HG02938 (cell line): Measurements from ENCODE around the gene COX11.

Experiments used
- ATAC-seq: cut with Tn5 transposase; IDR thresholded peaks from one replicate; pipeline ENCODE4 v1.9.1; 2021; ENCODE audit warnings: mild to moderate bottlenecking, moderate library complexity; ENCODE audit not compliant: unreplicated experiment

The COX11 gene

GRCh38 chr17:54968262-54968987 lies at the start of gene COX11, which contains the start of gene STXBP4:
Gene COX11 (minus strand): TSS chr17:54968654. CDS start chr17:54968646, 8 bp downstream.
Gene STXBP4 (plus strand): TSS chr17:54968765. CDS start chr17:54986220, 17,455 bp downstream.
- peak; percentile 79 for ATAC-seq

DNA sequence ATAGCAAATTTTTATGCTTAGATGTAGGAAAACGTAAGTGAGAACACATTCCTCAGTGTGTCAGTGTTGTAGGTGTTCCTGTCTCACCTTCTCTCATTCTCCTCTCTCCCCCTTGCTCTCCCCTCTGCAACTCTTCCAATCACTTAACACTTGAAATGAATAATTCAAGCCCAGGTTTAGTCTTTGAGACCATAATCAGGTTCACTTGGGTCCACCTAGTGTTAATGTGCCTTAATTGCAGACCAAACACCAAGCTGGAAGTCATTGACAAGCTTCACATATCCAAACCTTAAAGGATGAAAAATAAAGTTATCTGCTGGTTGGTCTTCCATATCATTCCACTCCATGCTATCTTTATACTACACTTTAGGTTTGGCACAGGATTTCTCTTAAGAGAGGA lies 37.1 kb upstream of the COX11 start:
- no peak for ATAC-seq

GRCh38 chr17:55004484-55004883 lies 36.0 kb upstream of the COX11 start:
- no peak for ATAC-seq

GRCh38 chr17:55002458-55002857 lies 34.0 kb upstream of the COX11 start:
- no peak for ATAC-seq

GRCh38 chr17:54996441-54996840 lies 28.0 kb upstream of the COX11 start:
- no peak for ATAC-seq

DNA sequence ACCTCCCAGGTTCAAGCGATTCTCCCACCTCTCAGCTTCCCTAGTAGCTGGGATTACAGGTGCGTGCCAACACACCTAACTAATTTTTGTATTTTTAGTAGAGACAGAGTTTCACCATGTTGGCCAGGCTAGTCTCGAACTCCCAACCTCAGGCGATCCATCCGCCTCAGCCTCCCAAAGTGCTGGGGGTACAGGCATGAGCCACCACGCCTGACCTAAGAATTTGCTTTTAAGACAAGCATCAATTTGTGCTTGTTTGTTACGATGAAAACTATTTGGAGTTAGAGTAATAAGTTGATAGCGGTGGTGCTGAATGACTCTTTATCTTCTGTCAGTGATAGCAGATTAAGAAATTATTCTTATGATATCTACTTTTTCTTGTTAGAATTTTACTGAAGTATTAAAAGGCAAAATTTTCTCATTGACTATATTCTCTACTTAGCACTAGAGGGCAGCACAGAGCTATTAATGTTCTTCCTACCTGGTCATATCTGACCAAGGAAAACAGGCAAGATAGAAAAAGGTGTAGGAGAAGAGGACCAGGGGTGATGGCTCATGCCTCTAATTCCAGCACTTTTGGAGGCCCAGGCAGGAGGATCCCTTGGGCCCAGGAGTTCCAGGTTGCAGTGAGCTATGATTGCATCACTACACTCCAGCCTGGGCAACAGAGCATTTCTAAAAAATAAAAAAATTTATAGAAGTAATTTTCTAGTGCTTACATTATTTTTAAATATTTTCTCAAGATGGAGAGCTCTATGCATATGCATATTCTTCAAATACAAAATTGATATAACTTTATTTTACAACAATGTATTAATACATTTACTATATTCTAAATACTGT lies 24.6 kb upstream of the COX11 start:
- peak; percentile 86 for ATAC-seq

GRCh38 chr17:54991567-54991966 lies 23.1 kb upstream of the COX11 start:
- no peak for ATAC-seq

DNA sequence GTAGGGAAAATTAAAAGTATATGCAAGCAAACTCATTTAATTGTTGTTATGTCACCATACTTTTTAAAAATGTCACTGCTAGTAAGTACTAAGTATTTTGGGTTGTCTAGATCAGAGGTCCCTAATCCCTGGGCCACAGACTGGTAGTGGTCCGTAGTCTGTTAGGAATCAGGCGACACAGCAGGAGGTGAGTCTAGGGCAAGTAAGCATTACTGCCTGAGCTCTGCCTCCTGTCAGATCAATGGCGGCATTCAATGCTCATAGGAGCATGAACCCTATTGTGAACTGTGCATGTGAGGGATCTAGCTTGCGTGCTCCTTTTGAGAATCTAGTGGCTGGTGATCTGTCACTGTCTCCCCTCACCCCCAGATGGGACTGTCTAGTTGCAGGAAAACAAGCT lies 21.7 kb upstream of the COX11 start:
- no peak for ATAC-seq

- ATAC-seq: no peak
Observed at GRCh38 chr17:54985476-54985875, 17.0 kb upstream of the COX11 start.

GRCh38 chr17:54983260-54983659 lies 14.8 kb upstream of the COX11 start:
- ATAC-seq: peak; percentile 82

DNA sequence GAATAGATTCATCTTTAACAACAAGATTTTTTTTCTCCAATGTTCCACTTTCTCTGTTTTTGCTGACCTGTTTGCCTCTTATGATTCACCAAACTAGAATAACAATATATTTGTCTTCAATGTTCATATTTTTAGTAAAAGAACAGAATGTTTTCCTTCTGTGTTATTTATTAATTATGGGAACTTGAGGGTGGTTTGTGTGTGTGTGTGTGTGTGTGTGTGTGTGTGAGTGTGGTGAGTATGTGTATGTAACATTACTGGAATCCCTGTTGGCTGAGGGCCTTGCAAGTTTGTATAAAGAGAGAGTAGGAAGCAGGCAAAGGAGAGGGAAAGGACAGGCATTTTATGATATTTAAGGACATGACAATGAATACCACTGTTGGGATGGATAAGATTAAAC lies 13.9 kb upstream of the COX11 start:
- ATAC-seq: no peak

DNA sequence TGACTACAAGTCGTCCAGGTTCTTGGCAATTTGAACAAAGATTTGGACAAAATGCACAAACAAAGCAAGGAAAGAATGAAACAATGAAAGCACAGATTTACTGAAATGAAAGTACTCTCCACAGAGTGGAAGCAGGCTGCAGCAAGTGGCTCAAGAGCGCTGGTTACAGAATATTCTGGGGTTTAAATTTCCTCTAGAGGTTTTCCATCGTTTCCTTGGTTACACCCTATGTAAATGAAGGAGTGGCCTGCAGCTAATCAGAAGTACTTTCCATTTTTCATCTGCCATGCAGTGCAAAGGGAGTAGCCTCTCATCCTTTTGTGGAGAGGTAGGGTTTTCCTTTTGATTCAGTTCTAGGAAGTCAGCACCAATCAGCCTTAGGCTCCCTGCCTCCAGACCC lies 11.9 kb upstream of the COX11 start:
- ATAC-seq: no peak

DNA sequence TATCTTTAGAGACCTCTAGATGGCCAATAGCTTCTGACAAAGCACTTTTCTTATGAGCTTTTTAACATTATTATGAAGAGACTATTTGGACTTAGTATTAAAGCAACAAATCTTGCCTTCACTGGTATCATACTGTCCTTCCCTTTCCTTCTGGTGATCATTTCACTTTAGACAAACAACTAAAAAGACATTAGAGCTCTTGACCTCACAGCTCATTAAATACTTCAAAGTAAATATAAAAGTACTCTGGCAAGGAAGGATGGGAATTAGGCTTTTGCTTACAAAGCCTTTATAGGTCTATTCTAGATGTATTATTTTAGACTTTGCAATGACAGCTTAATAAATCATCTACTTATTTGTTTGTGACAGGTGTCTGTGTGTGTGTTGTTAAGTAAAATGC lies 11.2 kb upstream of the COX11 start:
- ATAC-seq: no peak

DNA sequence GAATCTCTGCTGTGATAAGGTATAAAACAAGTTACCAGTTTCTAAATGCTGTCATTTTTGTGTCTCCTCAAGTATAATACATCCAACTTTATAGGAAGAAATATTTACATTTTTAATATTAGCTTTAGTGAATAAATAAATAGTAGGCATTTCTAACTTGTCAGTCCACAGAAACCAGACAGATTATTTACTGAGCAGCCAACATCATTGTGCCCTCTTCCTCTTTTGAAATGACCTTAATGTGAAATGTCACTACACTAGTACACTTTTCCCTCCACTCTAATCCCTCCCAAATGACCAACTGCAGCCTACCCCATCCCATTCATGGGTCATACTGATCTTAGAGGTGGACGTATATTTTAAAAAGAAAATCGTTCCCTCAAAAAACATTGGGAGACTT lies 9.3 kb upstream of the COX11 start:
- ATAC-seq: no peak

DNA sequence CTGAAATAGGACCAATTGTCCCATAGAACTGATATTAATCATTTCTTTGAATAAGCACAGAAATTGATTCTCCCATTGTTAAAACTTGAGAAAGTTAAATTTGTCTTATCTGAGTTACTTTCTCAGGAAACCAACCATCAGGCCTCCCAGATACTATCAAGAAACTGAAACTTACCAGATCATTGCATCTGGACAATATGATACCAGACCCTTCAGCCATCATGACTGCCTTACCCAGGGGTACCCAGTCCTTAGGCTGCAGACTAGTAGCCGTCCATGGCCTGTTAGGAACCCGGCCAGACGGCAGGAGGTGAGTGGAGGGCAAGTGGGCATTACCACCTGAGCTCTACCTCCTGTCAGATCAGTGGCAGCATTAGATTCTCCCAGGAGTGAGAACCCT lies 7.9 kb upstream of the COX11 start:
- ATAC-seq: no peak

GRCh38 chr17:54974759-54975158 lies 6.3 kb upstream of the COX11 start:
- no peak for ATAC-seq

- ATAC-seq: no peak
Observed at GRCh38 chr17:54972406-54973138, 4.1 kb upstream of the COX11 start.

DNA sequence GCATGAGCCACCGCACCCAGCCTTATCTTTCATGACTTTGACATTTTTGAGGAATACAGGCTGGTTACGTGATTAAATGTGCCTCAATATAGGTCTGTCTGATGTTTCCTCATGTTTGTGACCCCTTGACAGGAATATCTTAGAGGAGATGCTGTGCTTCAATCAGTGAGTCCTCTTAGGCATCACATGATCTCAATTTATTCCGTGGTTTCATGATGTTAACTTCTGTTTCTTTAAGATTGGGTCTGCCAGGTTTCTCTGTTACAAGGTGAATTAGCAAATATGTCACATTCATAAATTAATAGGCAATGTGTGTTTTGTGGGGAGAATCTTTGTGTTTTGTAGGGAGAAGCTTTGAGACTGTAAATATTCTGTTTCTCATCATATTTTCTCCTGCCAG lies 3.4 kb upstream of the COX11 start:
- no peak for ATAC-seq

- no peak for ATAC-seq
Observed at GRCh38 chr17:54971147-54971546, 2.7 kb upstream of the COX11 start.

DNA sequence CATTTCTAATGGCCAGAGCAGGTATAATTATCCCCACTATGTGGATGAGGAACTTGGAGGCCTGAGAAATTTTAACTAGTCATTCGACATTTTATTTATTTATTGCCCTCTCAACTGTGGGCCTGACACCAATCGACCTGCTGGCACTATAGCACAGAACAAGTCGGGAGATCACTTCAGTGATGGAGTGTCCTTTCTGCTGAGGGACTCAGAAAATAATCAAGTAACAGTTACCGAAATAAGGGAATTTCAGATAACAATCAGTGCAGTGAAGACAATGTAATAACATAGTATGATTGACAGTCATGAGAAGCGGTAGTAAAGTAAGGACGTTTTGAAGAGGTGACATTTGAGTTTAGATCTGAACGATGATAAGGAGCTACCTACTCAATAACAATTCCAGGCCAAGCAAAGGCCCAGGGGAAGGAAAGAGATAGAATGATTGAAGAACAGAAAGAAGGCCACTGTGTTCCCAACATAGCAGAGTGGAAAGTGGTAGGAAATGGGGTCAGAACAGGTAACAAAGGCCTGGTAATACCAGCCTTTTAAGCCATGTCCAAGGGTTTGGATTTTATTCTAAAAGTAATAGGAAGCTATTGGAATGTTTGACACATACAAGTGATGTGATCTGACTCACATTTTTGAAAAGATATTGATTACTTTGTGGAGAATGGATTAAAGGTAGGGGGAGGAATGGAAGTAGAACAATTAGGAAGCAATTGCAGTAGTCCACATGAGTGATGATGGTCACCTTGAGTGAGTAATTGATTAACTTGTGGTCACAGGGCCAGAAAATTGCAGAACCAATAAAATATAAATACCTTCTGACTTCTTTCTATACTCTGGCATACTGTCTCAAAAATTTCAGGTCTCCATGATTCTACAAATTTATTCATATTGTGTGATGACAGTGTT lies 1.5 kb upstream of the COX11 start:
- ATAC-seq: no peak

DNA sequence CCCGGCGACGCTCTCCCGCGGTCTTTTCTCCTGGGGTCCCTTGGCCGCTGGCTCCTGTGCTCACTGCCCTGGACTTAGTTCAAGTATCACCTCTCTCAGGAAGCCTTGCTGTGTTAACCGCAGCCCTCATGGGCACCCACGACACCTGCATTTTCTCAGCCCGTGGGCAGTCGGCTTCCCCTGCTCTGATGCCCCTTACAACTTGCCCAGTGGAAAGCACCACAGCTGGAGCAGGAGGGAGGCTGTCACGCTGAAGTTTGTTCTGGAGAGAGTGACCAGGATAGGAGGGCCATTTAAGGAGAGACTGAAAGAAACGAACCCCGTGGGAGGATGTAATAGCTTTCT lies 506 bp upstream of the COX11 start:
- ATAC-seq: peak; percentile 27
